ENCODE data around the gene SESTD1.

SESTD1 gene

DNA sequence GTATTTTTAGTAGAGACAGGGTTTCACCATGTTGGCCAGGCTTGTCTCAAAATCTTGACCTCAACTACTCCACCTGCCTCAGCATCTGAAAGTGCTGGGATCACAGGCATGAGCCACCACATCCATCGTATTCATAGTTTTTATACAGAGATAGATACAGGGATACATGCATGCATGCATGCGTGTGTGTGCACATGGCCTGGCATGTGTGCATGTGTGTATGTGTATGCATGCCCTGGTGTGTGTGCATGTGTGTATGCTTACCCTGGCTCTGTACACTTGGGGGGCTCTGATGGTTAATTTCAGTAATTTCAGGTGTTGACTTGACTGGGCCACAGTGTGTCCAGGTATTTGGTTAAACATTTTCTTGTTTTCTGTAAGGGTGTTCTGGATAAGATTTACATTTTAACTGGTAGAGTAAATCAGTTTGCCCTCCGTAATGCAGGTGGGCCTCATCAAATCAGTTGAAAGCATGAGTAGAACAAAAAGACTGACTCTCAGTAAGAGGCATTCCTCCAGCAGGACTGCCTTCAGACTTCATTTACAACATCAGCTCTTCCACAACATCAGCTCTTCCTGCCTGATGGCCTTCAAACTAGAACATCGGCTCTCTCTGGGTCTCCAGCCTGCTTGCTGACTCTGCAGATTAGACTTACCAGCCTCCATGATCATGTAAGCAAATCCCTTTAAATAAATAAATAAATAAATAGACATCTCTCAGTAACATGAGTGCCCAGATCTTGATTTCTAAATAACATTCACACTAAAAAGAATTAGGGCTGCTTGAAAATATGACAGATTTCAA lies 30.8 kb downstream of the SESTD1 start:
- Histone ChIP-seq H3K27me3 (ENCODE audit: insufficient read depth, low read depth, severe bottlenecking) (no peaks in the 10 kb centered on the region), H3K27ac (no peak overlapping the region), H3K9me3 (ENCODE audit: severe bottlenecking) (no peaks in the 10 kb centered on the region), H3K36me3 (no peaks in the 10 kb centered on the region), H3K4me3 (ENCODE audit: low read depth, low read length) (no peak overlapping the region)
- TF ChIP-seq, protein P1, sequence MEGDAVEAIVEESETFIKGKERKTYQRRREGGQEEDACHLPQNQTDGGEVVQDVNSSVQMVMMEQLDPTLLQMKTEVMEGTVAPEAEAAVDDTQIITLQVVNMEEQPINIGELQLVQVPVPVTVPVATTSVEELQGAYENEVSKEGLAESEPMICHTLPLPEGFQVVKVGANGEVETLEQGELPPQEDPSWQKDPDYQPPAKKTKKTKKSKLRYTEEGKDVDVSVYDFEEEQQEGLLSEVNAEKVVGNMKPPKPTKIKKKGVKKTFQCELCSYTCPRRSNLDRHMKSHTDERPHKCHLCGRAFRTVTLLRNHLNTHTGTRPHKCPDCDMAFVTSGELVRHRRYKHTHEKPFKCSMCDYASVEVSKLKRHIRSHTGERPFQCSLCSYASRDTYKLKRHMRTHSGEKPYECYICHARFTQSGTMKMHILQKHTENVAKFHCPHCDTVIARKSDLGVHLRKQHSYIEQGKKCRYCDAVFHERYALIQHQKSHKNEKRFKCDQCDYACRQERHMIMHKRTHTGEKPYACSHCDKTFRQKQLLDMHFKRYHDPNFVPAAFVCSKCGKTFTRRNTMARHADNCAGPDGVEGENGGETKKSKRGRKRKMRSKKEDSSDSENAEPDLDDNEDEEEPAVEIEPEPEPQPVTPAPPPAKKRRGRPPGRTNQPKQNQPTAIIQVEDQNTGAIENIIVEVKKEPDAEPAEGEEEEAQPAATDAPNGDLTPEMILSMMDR (IDR thresholded peaks at IDR 0.05; ENCODE audit: low read depth, low read length), result no peak
- DNase-seq, result no peak

DNA sequence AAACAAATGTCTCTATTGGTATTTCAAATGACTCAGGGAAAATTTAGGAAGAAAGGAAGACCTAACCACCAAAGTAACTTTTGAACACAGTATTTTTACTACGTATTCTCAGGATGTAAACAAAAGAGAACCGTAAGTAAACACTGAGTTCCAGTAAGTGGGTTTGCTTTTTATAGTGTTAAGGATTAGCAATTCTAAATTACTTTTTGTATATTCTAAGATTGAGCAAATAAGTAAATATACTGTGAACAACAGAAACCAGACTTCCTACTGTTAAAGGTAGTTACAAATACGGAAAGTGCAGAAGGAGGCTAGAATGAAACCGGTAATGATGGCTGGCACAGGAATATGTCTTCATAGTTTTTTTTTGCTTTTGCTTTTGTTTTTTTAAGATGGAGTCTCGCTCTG lies 31.5 kb downstream of the SESTD1 start:
- H3K27ac ChIP-seq, result no peak overlapping the region
- TF ChIP-seq, protein P1 (IDR thresholded peaks at IDR 0.05; ENCODE audit: low read depth, low read length), result no peak

DNA sequence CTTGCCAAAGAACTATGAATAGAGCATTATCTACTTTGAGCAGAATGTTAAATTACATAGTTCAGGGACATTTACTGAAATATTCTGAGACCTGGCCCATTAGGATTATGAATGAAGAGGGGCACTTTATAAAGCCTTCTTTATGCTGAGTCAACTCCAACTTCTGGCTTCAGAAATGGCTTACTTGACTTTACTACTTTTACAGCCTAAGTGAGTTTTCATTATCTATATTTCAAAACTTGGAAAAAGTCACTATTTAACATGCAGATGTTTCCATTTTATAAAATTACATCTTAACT lies 37.7 kb downstream of the SESTD1 start:
- Histone ChIP-seq H3K4me3 (ENCODE audit: low read depth, low read length) (no peak overlapping the region), H3K36me3 (no peaks in the 10 kb centered on the region), H3K9me3 (ENCODE audit: severe bottlenecking) (no peaks in the 10 kb centered on the region), H3K27me3 (ENCODE audit: insufficient read depth, low read depth, severe bottlenecking) (no peaks in the 10 kb centered on the region), H3K27ac (no peak overlapping the region)
- TF ChIP-seq, protein P1 (IDR thresholded peaks at IDR 0.05; ENCODE audit: low read depth, low read length), result no peak
- DNase-seq, result no peak

More for the DNA sequence above, 31.5 kb downstream of the SESTD1 start:
- Histone ChIP-seq H3K27me3 (ENCODE audit: insufficient read depth, low read depth, severe bottlenecking) (no peaks in the 10 kb centered on the region), H3K36me3 (no peaks in the 10 kb centered on the region), H3K9me3 (ENCODE audit: severe bottlenecking) (no peaks in the 10 kb centered on the region), H3K4me3 (ENCODE audit: low read depth, low read length) (no peak overlapping the region)
- DNase-seq, result no peak

DNA sequence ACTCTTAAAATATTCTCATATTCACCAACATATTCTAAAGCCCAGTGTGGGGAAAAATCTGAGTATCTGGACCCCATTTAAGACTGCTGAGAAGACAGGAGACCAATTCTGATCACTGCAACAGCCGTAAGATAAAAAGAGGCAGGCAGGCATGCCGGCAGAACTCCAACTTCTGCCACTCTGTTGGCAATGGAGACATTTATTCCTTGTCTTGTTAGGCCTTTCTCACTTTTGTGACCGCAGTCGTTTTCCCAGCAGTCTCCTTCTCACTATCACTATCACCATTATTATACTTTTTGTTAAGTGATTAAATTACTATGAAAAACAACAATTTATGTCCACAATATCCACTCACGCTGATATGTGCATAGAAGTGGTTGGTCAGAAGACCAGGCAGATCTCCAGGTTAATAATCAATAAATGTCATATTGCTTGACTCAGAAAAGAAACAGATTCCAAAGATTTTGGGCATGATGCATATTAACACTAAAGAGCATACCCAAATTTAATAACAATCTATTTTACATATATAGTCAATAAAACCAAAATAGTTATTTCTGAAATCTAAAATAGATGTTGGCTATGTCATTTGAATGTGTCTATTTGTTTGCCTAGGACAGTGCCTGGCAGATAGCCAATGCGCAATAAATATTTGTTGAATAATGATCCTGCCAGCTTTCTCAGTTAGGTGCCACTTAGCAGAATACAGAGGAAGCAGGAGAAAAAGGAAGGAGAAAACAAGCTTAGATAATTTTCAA lies 38.2 kb downstream of the SESTD1 start:
- Histone ChIP-seq H3K27ac (no peak overlapping the region), H3K27me3 (ENCODE audit: insufficient read depth, low read depth, severe bottlenecking) (no peaks in the 10 kb centered on the region)
- DNase-seq, result no peak

DNA sequence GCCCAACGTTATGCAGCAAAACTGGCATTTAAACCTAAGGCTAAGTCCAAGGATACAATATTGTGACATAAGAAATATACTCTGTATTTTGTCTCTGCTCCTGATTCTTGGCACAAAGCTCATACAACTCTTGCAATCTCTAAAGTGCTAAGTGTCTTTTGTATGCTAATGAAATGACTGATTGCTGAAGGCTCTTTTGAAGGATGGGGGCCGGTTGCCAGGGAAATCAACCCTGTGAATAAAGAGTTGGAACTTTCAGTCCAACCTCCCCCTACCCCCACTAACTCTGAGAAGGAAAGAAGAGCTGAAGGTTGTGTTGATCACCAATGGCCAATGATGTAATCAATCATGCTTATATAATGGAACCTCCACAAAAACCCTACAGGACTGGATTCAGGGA lies 40.3 kb downstream of the SESTD1 start:
- Histone ChIP-seq H3K4me3 (ENCODE audit: low read depth, low read length) (no peak overlapping the region), H3K27me3 (ENCODE audit: insufficient read depth, low read depth, severe bottlenecking) (no peaks in the 10 kb centered on the region), H3K27ac (no peak overlapping the region), H3K9me3 (ENCODE audit: severe bottlenecking) (no peaks in the 10 kb centered on the region), H3K36me3 (no peaks in the 10 kb centered on the region)
- DNase-seq, result no peak
- TF ChIP-seq, protein P1 (IDR thresholded peaks at IDR 0.05; ENCODE audit: low read depth, low read length), result no peak

More for the DNA sequence above, 38.2 kb downstream of the SESTD1 start:
- TF ChIP-seq, protein P1 (IDR thresholded peaks at IDR 0.05; ENCODE audit: low read depth, low read length), result no peak
- Histone ChIP-seq H3K9me3 (ENCODE audit: severe bottlenecking) (no peaks in the 10 kb centered on the region), H3K36me3 (no peaks in the 10 kb centered on the region), H3K4me3 (ENCODE audit: low read depth, low read length) (no peak overlapping the region)

Measured in WERI-Rb-1 (cell line).